NT2/D1 (cell line): Measurements from ENCODE around the gene RNASE8.
"Not testable (repeated sequence)": the region's sequence is repeated elsewhere in the genome, so short reads cannot be mapped to it uniquely, and the experiment has no call there.

Experiments
- DNase-seq: peaks from one replicate; pipeline ENCODE4 v3.0.0-alpha.2; 2011; ENCODE audit warnings: low read depth, low spot score
- H3K27me3 ChIP-seq: 2 replicates; pipeline ENCODE4 v1.6.0; 2011; ENCODE audit warnings: mild to moderate bottlenecking; ENCODE audit not compliant: insufficient read length, insufficient read depth
- H3K36me3 ChIP-seq: 2 replicates; pipeline ENCODE4 v1.6.1; 2011; ENCODE audit warnings: mild to moderate bottlenecking, low read length, mixed read lengths; ENCODE audit not compliant: insufficient read depth, insufficient read length
- H3K4me1 ChIP-seq: 2 replicates; pipeline ENCODE4 v1.5.1; 2011; ENCODE audit not compliant: insufficient read depth, insufficient read length
- H3K4me3 ChIP-seq: 2 replicates; pipeline ENCODE4 v1.5.1; 2011; ENCODE audit warnings: low read depth; ENCODE audit not compliant: insufficient read length
- H3K9ac ChIP-seq: 2 replicates; pipeline ENCODE4 v1.6.0; 2011; ENCODE audit warnings: low read depth; ENCODE audit not compliant: insufficient read length
- H3K9me3 ChIP-seq: 2 replicates; pipeline ENCODE4 v1.5.1; 2011; ENCODE audit warnings: mild to moderate bottlenecking, low read length; ENCODE audit not compliant: insufficient read depth
- SUZ12 ChIP-seq: IDR thresholded peaks from 2 replicates; pipeline ENCODE4 v1.6.1; 2011; ENCODE audit not compliant: insufficient read length, insufficient read depth; ENCODE audit errors: extremely low read depth
- YY1 ChIP-seq: IDR thresholded peaks from 2 replicates; pipeline ENCODE4 v1.6.1; 2011; ENCODE audit not compliant: insufficient read length, insufficient read depth
- ZNF274 ChIP-seq: IDR thresholded peaks from 2 replicates; pipeline ENCODE4 v1.6.1; 2011; ENCODE audit warnings: mild to moderate bottlenecking, low read depth, low read length

RNASE8 gene

GRCh38 chr14:21039585-21040369 lies 17.8 kb upstream of the RNASE8 start:
- no peak overlapping the region for H3K4me3 ChIP-seq
- DNase-seq: no peak
- H3K36me3 ChIP-seq: no peaks in the 10 kb centered on the region
- H3K4me1 ChIP-seq: peaks cover 3% of the 10 kb centered on the region
- H3K9me3 ChIP-seq: no peaks in the 10 kb centered on the region
- no peaks in the 10 kb centered on the region for H3K27me3 ChIP-seq
- no peak overlapping the region for H3K9ac ChIP-seq
- TF ChIP-seq YY1 (no peak), ZNF274 (no peak), SUZ12 (no peak)

- H3K36me3 ChIP-seq: no peaks in the 10 kb centered on the region
- no peaks in the 10 kb centered on the region for H3K9me3 ChIP-seq
- H3K9ac ChIP-seq: no peak overlapping the region
- H3K27me3 ChIP-seq: no peaks in the 10 kb centered on the region
- no peak overlapping the region for H3K4me3 ChIP-seq
- peaks cover 3% of the 10 kb centered on the region for H3K4me1 ChIP-seq
- no peak for TF ChIP-seq YY1
- no peak for TF ChIP-seq ZNF274
- TF ChIP-seq SUZ12: no peak
- DNase-seq: no peak
Observed at GRCh38 chr14:21040370-21040925, 17.2 kb upstream of the RNASE8 start.

GRCh38 chr14:21040941-21041340 lies 16.7 kb upstream of the RNASE8 start:
- not testable (repeated sequence) for H3K4me1 ChIP-seq, H3K9ac ChIP-seq, H3K36me3 ChIP-seq

GRCh38 chr14:21041676-21042433 lies 15.8 kb upstream of the RNASE8 start, which contains the start of gene RNASE7:
Gene RNASE7 (plus strand): TSS chr14:21042362. CDS start chr14:21042993, 631 bp downstream.
- TF ChIP-seq ZNF274 (no peak), SUZ12 (no peak), YY1 (no peak)
- Histone ChIP-seq H3K36me3 (no peaks in the 10 kb centered on the region), H3K9ac (no peak within 1 kb of the TSS), H3K4me1 (peaks cover 3% of the 10 kb centered on the region), H3K27me3 (no peaks in the 10 kb centered on the region), H3K9me3 (no peaks in the 10 kb centered on the region), H3K4me3 (no peak within 1 kb of the TSS)
- no peak for DNase-seq

More at GRCh38 chr14:21040941-21041340, 16.7 kb upstream of the RNASE8 start:
- H3K27me3 ChIP-seq, H3K9me3 ChIP-seq, DNase-seq, H3K4me3 ChIP-seq: not testable (repeated sequence)

- H3K4me3 ChIP-seq: no peak overlapping the region
- no peak overlapping the region for H3K9ac ChIP-seq
- no peak for DNase-seq
- no peak for TF ChIP-seq SUZ12
- no peaks in the 10 kb centered on the region for H3K9me3 ChIP-seq
- no peaks in the 10 kb centered on the region for H3K27me3 ChIP-seq
- H3K36me3 ChIP-seq: no peaks in the 10 kb centered on the region
- peaks cover 3% of the 10 kb centered on the region for H3K4me1 ChIP-seq
Observed at GRCh38 chr14:21042918-21043317, 14.7 kb upstream of the RNASE8 start.

- peaks cover 3% of the 10 kb centered on the region for H3K4me1 ChIP-seq
- H3K9ac ChIP-seq: no peak overlapping the region
- no peaks in the 10 kb centered on the region for H3K9me3 ChIP-seq
- H3K4me3 ChIP-seq: no peak overlapping the region
- no peak for TF ChIP-seq YY1
- no peak for TF ChIP-seq SUZ12
- TF ChIP-seq ZNF274: no peak
- no peaks in the 10 kb centered on the region for H3K36me3 ChIP-seq
- DNase-seq: no peak
- no peaks in the 10 kb centered on the region for H3K27me3 ChIP-seq
Observed at GRCh38 chr14:21043387-21043973, 14.1 kb upstream of the RNASE8 start.

GRCh38 chr14:21043974-21044618 lies 13.5 kb upstream of the RNASE8 start:
- DNase-seq: no peak
- H3K9me3 ChIP-seq: no peaks in the 10 kb centered on the region
- no peaks in the 10 kb centered on the region for H3K36me3 ChIP-seq
- TF ChIP-seq SUZ12 (no peak), YY1 (no peak), ZNF274 (no peak)
- peaks cover 3% of the 10 kb centered on the region for H3K4me1 ChIP-seq
- no peak overlapping the region for H3K4me3 ChIP-seq
- H3K9ac ChIP-seq: no peak overlapping the region
- H3K27me3 ChIP-seq: no peaks in the 10 kb centered on the region
